Transverse colon (tissue), 4 donors: Measurements from ENCODE around the gene MEIOC. TPM values are rescaled to one million over a fixed set of nuclear protein-coding genes. Genes with fewer than 3 reads are reported as not detected.

Experiments used
- small RNA-seq, 4 donors: library from RNA; depleted of rRNA; stranded (forward); fragments of <200 nt; gene quantifications; one replicate each; pipeline ENCODE3, GENCODE V24; 2016
- total RNA-seq, 4 donors: library from RNA; depleted of rRNA; stranded (reverse); fragments of >200 nt; gene quantifications; one replicate each; pipeline ENCODE4 v1.1.0, GENCODE V29; 2016

The MEIOC gene
- total RNA-seq, 4 donors from 2014 or later = not detected

Small RNAs within 50 kb of the gene (small RNA-seq; reads per million reads assigned to genes)
- gene RN7SL819P = 0 reads per million in 4 donors
- 0 reads per million in 4 donors for gene SMCO4P1

Other genes with a start within 250 kb of the MEIOC start
- gene GPATCH8, start 153.1 kb upstream of the MEIOC start, total RNA-seq = 10 to 100 TPM; 14.5 to 53.1 (median 31.2) TPM
- 1 to 10 TPM in 1 of 4 donors, under 1 TPM in 1, not detected in 2; 0.41 to 1.3 TPM for gene FZD2, start 99.0 kb upstream of the MEIOC start, total RNA-seq
- 10 to 100 TPM in 3 of 4 donors, 1 to 10 TPM in 1; 2.0 to 16.1 (median 13.8) TPM for gene CCDC43, start 33.3 kb downstream of the MEIOC start, total RNA-seq
- gene DBF4B, start 52.2 kb downstream of the MEIOC start, total RNA-seq = 1 to 10 TPM; 1.5 to 3.5 (median 2.5) TPM
- gene ADAM11, start 102.5 kb downstream of the MEIOC start, total RNA-seq = 1 to 10 TPM in 1 of 4 donors, under 1 TPM in 3; 0.37 to 2.0 (median 0.72) TPM
- gene GJC1, start 173.8 kb downstream of the MEIOC start, total RNA-seq = 10 to 100 TPM; 12.0 to 18.7 (median 14.7) TPM
- gene HIGD1B, start 191.4 kb downstream of the MEIOC start, total RNA-seq = under 1 TPM in 1 of 4 donors, not detected in 3; 0.96 TPM
- 100 to 1,000 TPM in 1 of 4 donors, 10 to 100 TPM in 3; 37.4 to 136 (median 65.4) TPM for gene EFTUD2, start 243.0 kb downstream of the MEIOC start, total RNA-seq